ENCODE measurements around the gene PTPRN2.

The PTPRN2 gene

GRCh38 chr7:157547102-157547501 is 1040.5 kb downstream of the PTPRN2 start:
- no peak for DNase-seq (ENCODE audit: low spot score)

GRCh38 chr7:157545681-157546060 is 1042.0 kb downstream of the PTPRN2 start:
- no peak for DNase-seq (ENCODE audit: low spot score)

GRCh38 chr7:157544980-157545680 is 1042.5 kb downstream of the PTPRN2 start:
- no peak for DNase-seq (ENCODE audit: low spot score)

- no peak for DNase-seq (ENCODE audit: low spot score)
These were observed 1043.4 kb downstream of the PTPRN2 start for GRCh38 chr7:157544226-157544625.

GRCh38 chr7:157543791-157544190 is 1043.8 kb downstream of the PTPRN2 start:
- no peak for DNase-seq (ENCODE audit: low spot score)

GRCh38 chr7:157543276-157543675 is 1044.3 kb downstream of the PTPRN2 start:
- DNase-seq (ENCODE audit: low spot score): no peak

GRCh38 chr7:157542068-157543021 is 1045.3 kb downstream of the PTPRN2 start:
- no peak for DNase-seq (ENCODE audit: low spot score)

GRCh38 chr7:157541295-157542067 is 1046.1 kb downstream of the PTPRN2 start:
- DNase-seq (ENCODE audit: low spot score): no peak

GRCh38 chr7:157540606-157541294 is 1046.9 kb downstream of the PTPRN2 start:
- DNase-seq (ENCODE audit: low spot score): no peak

- no peak for DNase-seq (ENCODE audit: low spot score)
These were observed 1047.6 kb downstream of the PTPRN2 start for GRCh38 chr7:157540020-157540419.

- no peak for DNase-seq (ENCODE audit: low spot score)
These were observed 1048.1 kb downstream of the PTPRN2 start for GRCh38 chr7:157539521-157539920.

- DNase-seq (ENCODE audit: low spot score): no peak
These were observed 1048.9 kb downstream of the PTPRN2 start for GRCh38 chr7:157538735-157539134.

- DNase-seq (ENCODE audit: low spot score): no peak
These were observed 1049.3 kb downstream of the PTPRN2 start for GRCh38 chr7:157538321-157538720.

GRCh38 chr7:157537056-157537455 is 1050.6 kb downstream of the PTPRN2 start:
- DNase-seq (ENCODE audit: low spot score): no peak

- no peak for DNase-seq (ENCODE audit: low spot score)
These were observed 1055.6 kb downstream of the PTPRN2 start for GRCh38 chr7:157532068-157532467.

GRCh38 chr7:157529768-157530560 is 1057.7 kb downstream of the PTPRN2 start:
- DNase-seq (ENCODE audit: low spot score): no peak

GRCh38 chr7:157528785-157529341 is 1058.8 kb downstream of the PTPRN2 start:
- no peak for DNase-seq (ENCODE audit: low spot score)

GRCh38 chr7:157527686-157528085 is 1059.9 kb downstream of the PTPRN2 start:
- no peak for DNase-seq (ENCODE audit: low spot score)

- DNase-seq (ENCODE audit: low spot score): no peak
These were observed 1060.5 kb downstream of the PTPRN2 start for GRCh38 chr7:157526913-157527634.
